GM19328 (cell line): Measurements from ENCODE around the gene RCAN3.
"Not testable (repeated sequence)": the region's sequence is repeated elsewhere in the genome, so short reads cannot be mapped to it uniquely, and the experiment has no call there.

Source experiments
- ATAC-seq: cut with Tn5 transposase; IDR thresholded peaks from one replicate; pipeline ENCODE4 v1.9.1; 2021; ENCODE audit warnings: mild to moderate bottlenecking, moderate library complexity; ENCODE audit not compliant: unreplicated experiment

RCAN3 gene

GRCh38 chr1:24484199-24484598 is 18.4 kb upstream of the RCAN3 start:
- no peak for ATAC-seq

DNA sequence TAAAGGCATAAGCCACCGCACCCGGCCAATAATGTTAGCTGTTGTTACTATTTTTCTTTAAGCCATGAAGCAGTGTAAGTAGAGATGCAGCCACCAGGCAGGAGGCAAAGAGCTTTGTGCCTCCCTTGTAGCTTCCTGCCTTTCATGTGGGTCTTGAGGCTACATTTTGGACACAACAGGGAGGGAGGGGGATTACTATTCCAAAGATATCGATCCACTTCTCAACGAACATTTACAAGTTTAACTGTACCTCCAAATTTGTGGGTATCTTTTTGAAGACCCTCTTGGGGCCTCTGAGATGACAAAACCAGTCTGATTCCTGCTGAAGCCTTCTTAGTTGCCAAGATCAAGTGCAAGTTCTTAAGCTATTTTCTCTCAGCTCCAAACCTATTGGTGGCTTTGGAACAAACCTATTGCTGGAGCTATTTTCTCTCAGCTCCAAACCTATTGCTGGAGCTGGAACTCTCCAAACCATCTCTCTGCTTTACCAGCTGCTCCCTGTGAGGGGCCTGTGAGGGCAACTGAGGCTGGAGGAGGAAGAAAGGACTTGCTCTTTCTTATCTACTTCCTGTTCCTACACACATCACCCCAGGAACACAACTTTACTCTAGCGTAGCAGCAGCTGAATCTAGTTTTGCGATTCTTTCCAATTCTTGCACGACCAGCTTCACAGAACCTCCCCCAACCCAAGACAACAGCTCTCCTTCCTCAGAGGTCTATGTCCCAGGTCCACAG is 16.1 kb upstream of the RCAN3 start:
- no peak for ATAC-seq

DNA sequence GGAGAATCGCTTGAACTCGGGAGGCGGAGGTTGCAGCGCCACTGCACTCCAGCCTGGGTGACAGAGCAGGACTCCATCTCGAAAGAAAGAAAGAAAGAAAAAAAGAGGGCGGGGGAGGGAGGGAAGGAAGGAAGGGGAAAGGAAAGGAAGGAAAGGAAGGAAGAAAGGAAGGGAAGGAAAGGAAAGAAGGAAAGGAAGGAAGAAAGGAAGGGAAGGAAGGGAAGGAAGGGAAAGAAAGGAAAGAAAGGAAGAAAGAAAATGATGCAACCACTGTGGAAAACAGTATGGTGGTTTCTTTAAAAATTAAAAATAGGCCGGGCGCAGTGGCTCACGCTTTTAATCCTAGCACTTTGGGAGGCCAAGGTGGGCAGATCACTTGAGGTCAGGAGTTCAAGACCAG is 15.2 kb upstream of the RCAN3 start:
- ATAC-seq: no peak

DNA sequence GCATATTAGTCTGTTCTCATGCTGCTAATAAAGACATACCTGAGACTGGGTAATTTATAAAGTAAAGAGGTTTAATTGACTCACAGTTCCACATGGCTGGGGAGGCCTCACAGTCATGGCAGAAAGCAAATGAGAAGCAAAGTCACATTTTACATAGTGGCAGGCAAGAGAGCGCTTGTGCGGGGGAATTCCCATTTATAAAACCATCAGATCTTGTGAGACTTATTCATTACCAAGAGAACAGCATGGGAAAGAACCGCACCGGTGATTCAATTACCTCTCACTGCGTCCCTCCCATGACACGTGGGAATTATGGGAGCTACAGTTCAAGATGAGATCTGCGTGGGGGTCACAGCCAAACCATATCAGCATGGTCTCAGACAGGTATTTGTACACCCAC is 14.5 kb upstream of the RCAN3 start:
- not testable (repeated sequence) for ATAC-seq

GRCh38 chr1:24489674-24490073 is 13.0 kb upstream of the RCAN3 start:
- ATAC-seq: no peak

DNA sequence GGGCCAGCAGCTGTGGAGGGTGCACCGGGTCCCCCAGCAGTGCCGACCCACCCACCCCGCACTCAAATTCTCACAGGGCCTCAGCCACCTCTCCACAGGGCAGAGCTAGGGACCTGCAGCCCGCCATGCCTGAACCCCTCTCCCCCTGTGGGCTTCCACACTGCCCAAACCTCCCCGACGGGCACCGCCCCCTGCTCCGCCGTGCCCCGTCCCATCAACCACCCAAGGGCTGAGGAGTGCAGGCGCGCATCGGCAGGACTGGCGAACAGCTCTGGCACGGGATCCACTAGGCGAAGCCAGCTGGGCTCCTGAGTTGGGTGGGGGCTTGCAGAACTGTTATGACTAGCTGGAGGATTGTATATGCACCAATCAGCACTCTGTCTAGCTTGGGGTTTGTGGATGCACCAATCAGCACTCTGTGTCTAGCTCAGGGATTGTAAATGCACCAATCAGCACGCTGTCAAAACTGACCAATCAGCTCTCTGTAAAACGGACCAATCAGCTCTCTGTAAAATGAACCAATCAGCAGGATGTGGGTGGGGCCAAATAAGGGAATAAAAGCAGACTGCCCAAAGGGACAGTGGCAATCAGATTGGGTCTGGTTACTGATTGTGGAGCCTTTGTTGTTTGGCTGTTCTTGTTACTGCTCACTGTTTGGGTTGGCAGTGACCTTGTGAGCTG is 12.4 kb upstream of the RCAN3 start:
- no peak for ATAC-seq

DNA sequence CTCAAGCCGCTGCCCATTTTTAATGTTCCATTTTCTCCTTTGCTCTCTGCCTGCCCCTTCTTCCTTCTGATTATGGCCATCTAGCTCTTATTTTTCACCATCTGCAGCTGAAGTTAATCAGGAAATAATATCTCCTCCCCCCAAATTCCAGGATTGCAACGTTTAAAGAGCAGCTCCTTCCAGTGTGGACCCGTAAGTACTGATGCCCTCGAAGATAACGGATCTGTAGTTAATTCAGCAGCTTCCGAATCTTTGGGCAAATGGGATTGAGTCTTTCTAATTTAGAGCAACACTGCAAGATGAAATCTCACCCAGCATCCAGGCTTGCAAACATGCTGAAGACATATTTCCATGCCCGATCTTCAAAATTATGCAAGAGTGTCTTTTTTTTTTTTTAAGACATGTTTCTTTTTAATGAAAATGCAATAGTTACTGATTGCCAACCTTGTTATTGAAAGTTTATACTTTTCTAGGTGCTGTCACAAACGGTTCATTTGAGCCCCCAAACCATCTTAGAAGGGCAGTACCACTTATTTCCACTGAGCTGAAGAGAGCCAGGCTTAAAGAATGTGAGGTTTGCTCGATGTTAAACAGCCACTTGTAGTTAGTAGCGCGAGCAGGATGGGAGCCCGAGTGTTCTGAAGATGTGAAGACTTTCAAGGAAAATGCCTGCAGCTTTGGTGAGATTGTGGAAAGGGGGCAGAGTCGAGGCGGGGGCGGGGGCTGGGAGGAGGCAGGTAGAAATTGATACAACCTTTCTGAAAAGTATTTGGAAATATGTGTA is 10.9 kb upstream of the RCAN3 start:
- ATAC-seq: no peak

DNA sequence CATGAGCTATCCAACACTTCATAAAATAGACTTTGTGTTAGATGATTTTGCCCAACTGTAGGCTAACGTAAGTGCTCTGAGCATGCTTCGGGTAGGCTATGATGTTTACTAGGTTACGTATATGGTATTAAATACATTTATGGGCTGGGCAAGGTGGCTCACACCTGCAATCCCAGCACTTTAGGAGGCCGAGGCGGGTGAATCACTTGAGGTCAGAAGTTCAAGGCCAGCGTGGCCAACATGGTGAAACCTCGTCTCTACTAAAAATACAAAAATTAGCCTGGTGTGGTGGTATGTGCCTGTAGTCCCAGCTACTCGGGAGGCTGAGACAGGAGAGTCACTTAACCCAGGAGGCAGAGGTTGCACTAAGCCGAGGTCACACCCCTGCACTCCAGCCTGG is 9.7 kb upstream of the RCAN3 start:
- ATAC-seq: not testable (repeated sequence)

- no peak for ATAC-seq
Observed at GRCh38 chr1:24493785-24494184, 8.9 kb upstream of the RCAN3 start.

GRCh38 chr1:24498589-24498988 is 4.0 kb upstream of the RCAN3 start:
- no peak for ATAC-seq

DNA sequence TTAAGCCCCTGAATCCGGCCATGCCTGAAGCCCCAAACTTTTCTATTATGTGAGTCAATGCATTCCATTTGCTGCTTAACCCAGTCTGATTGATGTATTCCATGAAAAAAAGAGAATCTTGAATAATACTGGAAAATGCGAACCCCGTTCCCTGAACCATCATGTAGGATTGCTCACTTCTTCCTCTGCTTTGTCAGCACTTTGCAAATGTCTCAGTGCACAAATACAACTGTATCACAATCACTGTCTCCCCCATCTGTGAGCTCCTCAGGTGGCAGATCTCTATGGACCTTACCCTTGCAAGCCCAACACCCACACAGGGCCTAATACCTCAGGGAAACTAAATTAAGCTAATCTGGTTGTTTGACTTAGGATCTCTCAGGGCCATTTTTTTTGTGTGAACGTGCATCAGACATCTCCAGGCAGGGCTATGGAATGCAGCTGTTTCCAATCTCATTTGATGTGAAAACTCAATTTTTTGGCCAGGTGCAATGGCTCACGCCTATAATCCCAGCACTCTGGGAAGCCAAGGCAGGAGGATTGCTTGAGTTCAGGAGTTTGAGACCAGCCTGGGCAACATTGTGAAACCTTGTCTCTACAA is 2.1 kb upstream of the RCAN3 start:
- ATAC-seq: no peak

- ATAC-seq: no peak
Observed at GRCh38 chr1:24501371-24502064, 1.1 kb upstream of the RCAN3 start.

GRCh38 chr1:24502065-24502708 is 449 bp upstream of the RCAN3 start:
- ATAC-seq: no peak

GRCh38 chr1:24503059-24503751 is 569 bp downstream of the RCAN3 start:
- ATAC-seq: no peak

DNA sequence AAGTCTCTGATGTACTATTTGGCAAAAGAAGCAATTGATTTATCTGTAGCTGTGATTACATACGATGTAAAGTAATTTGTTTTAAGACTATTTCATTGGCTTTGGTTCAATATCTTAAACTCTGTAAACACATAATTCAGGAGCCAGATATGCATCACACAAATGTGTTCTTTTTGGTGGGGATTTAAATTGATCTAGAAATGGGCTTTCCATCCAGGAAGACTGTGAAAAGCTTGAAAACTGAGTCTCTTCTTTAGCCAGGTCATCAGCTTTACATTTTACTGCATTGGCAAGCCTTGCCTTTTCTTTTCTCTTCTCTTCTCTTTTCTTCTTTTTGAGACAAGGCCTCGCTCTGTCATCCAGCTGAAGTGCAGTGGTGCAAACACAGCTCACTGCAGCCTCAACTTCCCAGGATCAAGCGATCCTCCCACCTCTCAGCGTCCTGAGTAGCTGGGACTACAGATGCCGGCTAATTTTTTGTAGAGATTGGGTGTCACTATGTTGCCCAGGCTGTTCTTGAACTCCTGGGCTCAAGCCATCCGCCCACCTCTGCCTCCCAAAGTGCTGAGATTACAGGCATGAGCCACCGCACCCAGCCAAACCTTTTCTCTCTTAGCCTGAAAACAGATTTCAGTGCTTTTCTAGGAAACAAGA is 1.4 kb downstream of the RCAN3 start:
- no peak for ATAC-seq

- ATAC-seq: no peak
Observed at GRCh38 chr1:24504560-24504959, 1.9 kb downstream of the RCAN3 start.

GRCh38 chr1:24505816-24506215 is 3.2 kb downstream of the RCAN3 start:
- ATAC-seq: no peak

GRCh38 chr1:24506691-24507381 is 4.2 kb downstream of the RCAN3 start:
- ATAC-seq: no peak

- ATAC-seq: no peak
Observed at GRCh38 chr1:24507405-24507804, 4.8 kb downstream of the RCAN3 start.
